ENCODE data around the gene ZNF497. TPM values are rescaled to one million over a fixed set of nuclear protein-coding genes. Genes with fewer than 3 reads are reported as not detected.
A peak's percentile ranks its signal among the peaks of the same experiment; 100 is the strongest.

ZNF497 gene
- total and polyA plus RNA-seq, 2 of the 13 experiments (the other 11 are each of a cell fraction or from before 2014, with no cell fraction given) = 1.5 to 1.9 TPM

- TF ChIP-seq, protein P1, sequence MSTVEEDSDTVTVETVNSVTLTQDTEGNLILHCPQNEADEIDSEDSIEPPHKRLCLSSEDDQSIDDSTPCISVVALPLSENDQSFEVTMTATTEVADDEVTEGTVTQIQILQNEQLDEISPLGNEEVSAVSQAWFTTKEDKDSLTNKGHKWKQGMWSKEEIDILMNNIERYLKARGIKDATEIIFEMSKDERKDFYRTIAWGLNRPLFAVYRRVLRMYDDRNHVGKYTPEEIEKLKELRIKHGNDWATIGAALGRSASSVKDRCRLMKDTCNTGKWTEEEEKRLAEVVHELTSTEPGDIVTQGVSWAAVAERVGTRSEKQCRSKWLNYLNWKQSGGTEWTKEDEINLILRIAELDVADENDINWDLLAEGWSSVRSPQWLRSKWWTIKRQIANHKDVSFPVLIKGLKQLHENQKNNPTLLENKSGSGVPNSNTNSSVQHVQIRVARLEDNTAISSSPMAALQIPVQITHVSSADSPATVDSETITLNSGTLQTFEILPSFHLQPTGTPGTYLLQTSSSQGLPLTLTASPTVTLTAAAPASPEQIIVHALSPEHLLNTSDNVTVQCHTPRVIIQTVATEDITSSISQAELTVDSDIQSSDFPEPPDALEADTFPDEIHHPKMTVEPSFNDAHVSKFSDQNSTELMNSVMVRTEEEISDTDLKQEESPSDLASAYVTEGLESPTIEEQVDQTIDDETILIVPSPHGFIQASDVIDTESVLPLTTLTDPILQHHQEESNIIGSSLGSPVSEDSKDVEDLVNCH (CRISPR knock-in tag; IDR thresholded peaks at IDR 0.05) = 0 out of 2 replicates have a peak, but pooled peaks have one; percentile 48
- TF ChIP-seq ZNF326 (CRISPR knock-in tag; IDR thresholded peaks at IDR 0.05; ENCODE audit: borderline replicate concordance) = no peak
- no peak for TF ChIP-seq SOX6 (IDR thresholded peaks at IDR 0.05)
- no peak for TF ChIP-seq SOX6 (CRISPR knock-in tag; IDR thresholded peaks at IDR 0.05)
- no peak; the same call in 1 of the 2 replicates for TF ChIP-seq SETDB1 (CRISPR knock-in tag; IDR thresholded peaks at IDR 0.05; ENCODE audit: borderline replicate concordance)
- no peak; the same call in 1 of the 2 replicates for TF ChIP-seq KMT2A (CRISPR knock-in tag; IDR thresholded peaks at IDR 0.05)
- TF ChIP-seq CHD2 (IDR thresholded peaks at IDR 0.05; ENCODE audit: low read depth, low read length) = no peak
- 0 out of 2 replicates have a peak, but pooled peaks have one; percentile 35 for TF ChIP-seq ZNF577 (CRISPR knock-in tag; IDR thresholded peaks at IDR 0.05; ENCODE audit: borderline replicate concordance, low read depth)
- TF ChIP-seq, protein P2, sequence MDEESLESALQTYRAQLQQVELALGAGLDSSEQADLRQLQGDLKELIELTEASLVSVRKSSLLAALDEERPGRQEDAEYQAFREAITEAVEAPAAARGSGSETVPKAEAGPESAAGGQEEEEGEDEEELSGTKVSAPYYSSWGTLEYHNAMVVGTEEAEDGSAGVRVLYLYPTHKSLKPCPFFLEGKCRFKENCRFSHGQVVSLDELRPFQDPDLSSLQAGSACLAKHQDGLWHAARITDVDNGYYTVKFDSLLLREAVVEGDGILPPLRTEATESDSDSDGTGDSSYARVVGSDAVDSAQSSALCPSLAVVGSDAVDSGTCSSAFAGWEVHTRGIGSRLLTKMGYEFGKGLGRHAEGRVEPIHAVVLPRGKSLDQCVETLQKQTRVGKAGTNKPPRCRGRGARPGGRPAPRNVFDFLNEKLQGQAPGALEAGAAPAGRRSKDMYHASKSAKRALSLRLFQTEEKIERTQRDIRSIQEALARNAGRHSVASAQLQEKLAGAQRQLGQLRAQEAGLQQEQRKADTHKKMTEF (CRISPR knock-in tag; IDR thresholded peaks at IDR 0.05) = no peak
- no peak for TF ChIP-seq ZNF274 (CRISPR knock-in tag; IDR thresholded peaks at IDR 0.05)
- peak; percentile 69 for TF ChIP-seq ZZZ3 (CRISPR knock-in tag; IDR thresholded peaks at IDR 0.05; ENCODE audit: borderline replicate concordance)
- TF ChIP-seq, protein P3, sequence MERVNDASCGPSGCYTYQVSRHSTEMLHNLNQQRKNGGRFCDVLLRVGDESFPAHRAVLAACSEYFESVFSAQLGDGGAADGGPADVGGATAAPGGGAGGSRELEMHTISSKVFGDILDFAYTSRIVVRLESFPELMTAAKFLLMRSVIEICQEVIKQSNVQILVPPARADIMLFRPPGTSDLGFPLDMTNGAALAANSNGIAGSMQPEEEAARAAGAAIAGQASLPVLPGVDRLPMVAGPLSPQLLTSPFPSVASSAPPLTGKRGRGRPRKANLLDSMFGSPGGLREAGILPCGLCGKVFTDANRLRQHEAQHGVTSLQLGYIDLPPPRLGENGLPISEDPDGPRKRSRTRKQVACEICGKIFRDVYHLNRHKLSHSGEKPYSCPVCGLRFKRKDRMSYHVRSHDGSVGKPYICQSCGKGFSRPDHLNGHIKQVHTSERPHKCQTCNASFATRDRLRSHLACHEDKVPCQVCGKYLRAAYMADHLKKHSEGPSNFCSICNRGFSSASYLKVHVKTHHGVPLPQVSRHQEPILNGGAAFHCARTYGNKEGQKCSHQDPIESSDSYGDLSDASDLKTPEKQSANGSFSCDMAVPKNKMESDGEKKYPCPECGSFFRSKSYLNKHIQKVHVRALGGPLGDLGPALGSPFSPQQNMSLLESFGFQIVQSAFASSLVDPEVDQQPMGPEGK (CRISPR knock-in tag; IDR thresholded peaks at IDR 0.05) = 0 out of 2 replicates have a peak, but pooled peaks have one; percentile 3
- TF ChIP-seq ZNF34 (CRISPR knock-in tag; IDR thresholded peaks at IDR 0.05; ENCODE audit: borderline replicate concordance) = peak; percentile 84; the same call in 1 of the 2 replicates
- TF ChIP-seq, protein P4, sequence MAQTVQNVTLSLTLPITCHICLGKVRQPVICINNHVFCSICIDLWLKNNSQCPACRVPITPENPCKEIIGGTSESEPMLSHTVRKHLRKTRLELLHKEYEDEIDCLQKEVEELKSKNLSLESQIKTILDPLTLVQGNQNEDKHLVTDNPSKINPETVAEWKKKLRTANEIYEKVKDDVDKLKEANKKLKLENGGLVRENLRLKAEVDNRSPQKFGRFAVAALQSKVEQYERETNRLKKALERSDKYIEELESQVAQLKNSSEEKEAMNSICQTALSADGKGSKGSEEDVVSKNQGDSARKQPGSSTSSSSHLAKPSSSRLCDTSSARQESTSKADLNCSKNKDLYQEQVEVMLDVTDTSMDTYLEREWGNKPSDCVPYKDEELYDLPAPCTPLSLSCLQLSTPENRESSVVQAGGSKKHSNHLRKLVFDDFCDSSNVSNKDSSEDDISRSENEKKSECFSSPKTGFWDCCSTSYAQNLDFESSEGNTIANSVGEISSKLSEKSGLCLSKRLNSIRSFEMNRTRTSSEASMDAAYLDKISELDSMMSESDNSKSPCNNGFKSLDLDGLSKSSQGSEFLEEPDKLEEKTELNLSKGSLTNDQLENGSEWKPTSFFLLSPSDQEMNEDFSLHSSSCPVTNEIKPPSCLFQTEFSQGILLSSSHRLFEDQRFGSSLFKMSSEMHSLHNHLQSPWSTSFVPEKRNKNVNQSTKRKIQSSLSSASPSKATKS (CRISPR knock-in tag; IDR thresholded peaks at IDR 0.05) = no peak
- no peak for TF ChIP-seq CHD4 (IDR thresholded peaks at IDR 0.05; ENCODE audit: borderline replicate concordance, low read length)
- TF ChIP-seq LBX2 (CRISPR knock-in tag; IDR thresholded peaks at IDR 0.05; ENCODE audit: borderline replicate concordance) = no peak
- TF ChIP-seq, protein P5, sequence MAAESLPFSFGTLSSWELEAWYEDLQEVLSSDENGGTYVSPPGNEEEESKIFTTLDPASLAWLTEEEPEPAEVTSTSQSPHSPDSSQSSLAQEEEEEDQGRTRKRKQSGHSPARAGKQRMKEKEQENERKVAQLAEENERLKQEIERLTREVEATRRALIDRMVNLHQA (CRISPR knock-in tag; IDR thresholded peaks at IDR 0.05) = no peak
- no peak for TF ChIP-seq TCF7 (IDR thresholded peaks at IDR 0.05; ENCODE audit: low read depth)
- peak; percentile 51; the same call in 1 of the 2 replicates for TF ChIP-seq ZNF230 (CRISPR knock-in tag; IDR thresholded peaks at IDR 0.05)
- peak; percentile 82; the same call in 1 of the 2 replicates for TF ChIP-seq ZNF556 (CRISPR knock-in tag; IDR thresholded peaks at IDR 0.05; ENCODE audit: borderline replicate concordance)
These were observed 23.5 kb upstream of the ZNF497 start (continued) for GRCh38 chr19:58385891-58386575.
